Measurements from ENCODE around the gene CPEB2.
A peak's percentile ranks its signal among the peaks of the same experiment; 100 is the strongest.

CPEB2 gene

GRCh38 chr4:15011166-15011565, 8.9 kb downstream of the CPEB2 start:
- DNase-seq = no peak

GRCh38 chr4:15012017-15012788, 9.9 kb downstream of the CPEB2 start:
- no peak for DNase-seq

GRCh38 chr4:15013585-15013984, 11.3 kb downstream of the CPEB2 start:
- no peak for DNase-seq

DNA sequence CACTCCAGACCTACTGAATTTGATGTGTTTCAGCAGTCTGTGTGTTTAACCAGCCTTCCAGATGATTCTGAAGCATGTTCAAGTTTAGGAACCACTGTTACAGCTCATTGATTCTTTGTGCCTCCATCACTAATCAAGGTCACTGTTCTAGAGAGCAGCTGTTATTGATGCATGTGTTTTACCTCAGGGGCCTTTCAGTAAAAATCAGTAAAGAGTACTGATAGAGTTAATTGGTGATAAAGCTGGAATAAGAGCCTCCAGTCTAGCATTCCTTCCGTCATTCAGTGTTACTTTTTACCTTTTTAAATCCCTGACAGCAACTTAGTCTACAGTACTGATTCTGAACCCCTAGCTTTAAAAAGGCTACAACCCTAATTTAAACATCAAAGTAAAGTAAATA, 12.9 kb downstream of the CPEB2 start:
- DNase-seq = no peak

- DNase-seq = no peak
Measured at GRCh38 chr4:15018361-15018760, 16.1 kb downstream of the CPEB2 start.

- DNase-seq = no peak
Measured at GRCh38 chr4:15020502-15021286, 18.4 kb downstream of the CPEB2 start.

- DNase-seq = no peak
Measured at GRCh38 chr4:15021311-15021710, 19.0 kb downstream of the CPEB2 start.

GRCh38 chr4:15021946-15022345, 19.7 kb downstream of the CPEB2 start:
- DNase-seq = no peak

DNA sequence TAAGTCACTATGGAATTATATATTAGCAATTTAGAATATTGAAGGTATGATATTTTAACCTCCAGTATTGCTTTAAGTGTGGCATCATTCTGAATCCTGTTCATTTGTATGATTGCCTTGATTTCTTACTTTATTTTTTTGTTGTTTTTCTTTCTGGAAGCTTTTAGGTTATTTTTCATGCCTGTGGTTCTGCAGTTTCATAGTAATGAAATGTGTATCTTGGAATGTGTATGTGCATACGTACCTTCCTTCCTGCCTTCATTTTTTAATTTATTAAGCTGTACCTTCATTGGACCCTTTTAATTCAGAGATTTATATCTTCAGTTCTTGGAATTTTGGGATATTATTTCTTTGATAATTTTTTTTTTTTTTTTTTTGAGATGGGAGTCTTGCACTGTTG, 22.1 kb downstream of the CPEB2 start:
- DNase-seq = no peak

DNA sequence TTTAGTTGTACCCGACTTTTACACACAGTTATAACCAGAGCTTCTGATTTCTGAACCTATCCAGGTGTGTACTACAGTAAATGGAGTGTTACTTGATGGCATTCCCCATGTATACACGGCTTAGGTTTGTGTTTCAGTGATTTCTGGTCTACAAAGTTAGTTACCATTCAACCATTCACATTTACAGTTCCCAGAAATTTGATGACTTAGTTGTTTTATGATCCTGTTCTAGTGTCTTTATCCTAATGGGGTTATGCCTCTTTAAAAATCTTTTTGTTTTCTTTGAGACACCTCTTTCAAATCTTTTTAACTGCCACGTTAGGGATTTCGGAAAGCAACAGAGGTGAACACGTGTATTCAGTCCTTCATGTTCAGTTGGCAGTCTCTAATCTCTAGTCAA, 23.4 kb downstream of the CPEB2 start:
- no peak for DNase-seq

- no peak for DNase-seq
Measured at GRCh38 chr4:15027921-15028435, 25.7 kb downstream of the CPEB2 start.

DNA sequence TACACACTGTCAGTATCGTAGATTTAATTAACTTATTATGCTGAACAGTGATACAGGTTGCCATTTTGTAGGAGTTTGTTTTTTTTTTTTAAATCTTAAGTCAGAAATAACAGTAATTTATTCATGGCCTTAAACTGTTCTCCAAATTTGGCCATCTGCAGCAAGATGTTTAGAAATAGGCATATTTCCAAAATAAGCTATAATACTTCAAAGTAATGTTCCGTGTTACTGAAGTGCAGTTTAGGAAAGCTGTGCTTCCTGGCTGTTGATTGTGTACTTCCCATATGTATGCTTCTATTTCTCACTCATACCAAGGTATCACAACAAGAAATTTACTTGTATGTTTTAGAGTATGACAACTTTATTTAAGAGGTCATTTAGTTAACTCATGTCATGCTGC, 28.9 kb downstream of the CPEB2 start:
- no peak for DNase-seq

GRCh38 chr4:15031993-15032675, 29.9 kb downstream of the CPEB2 start:
- DNase-seq = no peak

- no peak for DNase-seq
Measured at GRCh38 chr4:15034071-15034764, 31.9 kb downstream of the CPEB2 start.

DNA sequence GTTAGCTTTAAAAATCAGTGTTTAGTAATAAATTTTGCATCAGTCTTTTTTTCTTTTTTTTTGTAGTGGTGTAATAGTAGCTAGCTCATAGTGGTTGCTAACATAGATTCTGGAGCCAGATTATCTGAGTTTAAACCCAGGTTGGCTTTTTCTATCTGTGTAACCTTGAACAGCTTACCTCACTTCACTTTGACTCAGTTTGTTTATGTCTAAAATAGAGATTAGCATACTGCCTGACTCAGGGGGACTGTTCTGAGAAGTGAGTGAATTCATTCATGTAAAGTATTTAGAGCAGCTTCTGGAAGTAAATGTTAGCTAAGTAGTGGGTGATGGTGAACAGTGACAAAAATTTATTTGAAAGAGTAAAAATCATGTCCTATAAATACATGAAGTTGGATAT, 32.9 kb downstream of the CPEB2 start:
- no peak for DNase-seq

DNA sequence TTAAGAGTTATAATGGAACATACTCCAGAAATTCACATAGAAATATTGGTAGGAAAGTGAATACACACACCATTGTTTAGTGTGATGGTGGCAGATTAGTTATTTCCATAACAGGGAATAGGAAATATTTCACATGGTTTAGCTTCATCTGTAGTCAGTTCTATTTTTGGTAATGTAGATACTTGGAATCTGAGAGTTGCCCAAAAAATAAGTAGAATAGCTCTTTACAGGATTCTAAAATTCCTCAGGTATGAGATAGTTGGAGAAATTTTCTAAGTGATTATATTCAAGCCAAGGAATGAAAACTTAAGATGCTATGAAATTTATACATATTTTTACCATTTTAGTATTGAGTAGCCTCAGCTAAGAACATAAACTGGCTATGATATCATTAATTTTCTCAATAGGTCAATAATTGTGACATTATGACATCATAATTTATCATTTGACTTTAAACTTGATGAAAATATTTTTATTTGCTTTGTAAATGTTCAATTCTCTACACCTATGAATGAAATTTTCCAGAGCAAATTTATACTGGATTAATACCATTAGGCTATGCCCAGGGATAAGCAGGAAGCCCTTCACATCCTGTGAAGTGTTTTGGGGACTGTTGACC, 35.8 kb downstream of the CPEB2 start:
- DNase-seq = no peak

GRCh38 chr4:15040916-15041463, 38.7 kb downstream of the CPEB2 start:
- DNase-seq = no peak

DNA sequence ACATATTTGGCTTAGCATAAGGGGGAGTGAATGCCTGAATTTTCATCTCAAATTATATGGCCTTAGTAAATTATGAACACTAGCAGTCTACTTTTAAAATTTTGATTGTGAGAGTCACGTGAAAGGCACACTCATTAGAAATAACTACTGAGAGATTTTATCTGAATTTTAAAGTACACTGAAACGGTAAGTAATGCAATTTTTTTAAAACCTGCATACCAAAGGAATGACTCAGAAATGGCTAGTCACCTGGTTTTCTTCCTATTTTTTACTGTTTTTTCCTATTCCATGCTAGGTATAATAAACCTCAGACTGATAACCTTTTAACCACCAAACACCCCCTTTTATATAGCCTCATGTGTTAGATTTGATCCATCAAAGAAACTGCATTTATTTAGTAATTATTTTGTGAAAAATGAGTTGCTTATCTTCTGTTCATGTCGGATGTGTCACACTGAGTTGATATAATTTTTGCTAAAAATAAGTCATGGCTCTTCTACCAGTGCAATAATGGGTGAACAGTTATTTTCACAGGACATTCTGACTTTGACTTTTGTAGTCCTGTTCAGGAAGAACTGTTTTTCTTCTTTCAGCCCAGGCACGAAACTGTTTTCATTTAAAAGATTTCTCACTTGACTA, 40.4 kb downstream of the CPEB2 start:
- no peak for DNase-seq

GRCh38 chr4:15043226-15043625, 40.9 kb downstream of the CPEB2 start:
- peak in 1 of 2 experiments; percentile 19 for DNase-seq

GRCh38 chr4:15043922-15044321, 41.6 kb downstream of the CPEB2 start:
- no peak for DNase-seq

DNA sequence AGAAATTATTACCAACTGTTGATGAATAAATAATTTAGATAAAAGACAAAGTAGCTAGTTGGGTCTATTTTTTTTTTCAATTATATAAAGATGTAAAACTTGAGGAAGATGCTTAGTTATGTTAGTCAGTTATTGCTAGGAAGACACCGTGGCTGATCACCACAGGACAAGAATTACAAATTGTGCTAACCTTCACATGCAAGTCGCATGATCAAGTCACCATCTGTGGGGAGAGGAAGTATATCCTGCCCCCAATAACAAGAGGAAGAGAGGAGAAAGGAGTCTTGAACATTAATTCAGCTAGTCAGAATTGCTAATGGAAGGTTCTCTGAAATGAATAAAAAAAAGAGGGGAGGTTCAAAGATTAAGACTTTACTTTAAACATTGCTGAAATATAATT, 52.3 kb downstream of the CPEB2 start:
- no peak for DNase-seq

DNA sequence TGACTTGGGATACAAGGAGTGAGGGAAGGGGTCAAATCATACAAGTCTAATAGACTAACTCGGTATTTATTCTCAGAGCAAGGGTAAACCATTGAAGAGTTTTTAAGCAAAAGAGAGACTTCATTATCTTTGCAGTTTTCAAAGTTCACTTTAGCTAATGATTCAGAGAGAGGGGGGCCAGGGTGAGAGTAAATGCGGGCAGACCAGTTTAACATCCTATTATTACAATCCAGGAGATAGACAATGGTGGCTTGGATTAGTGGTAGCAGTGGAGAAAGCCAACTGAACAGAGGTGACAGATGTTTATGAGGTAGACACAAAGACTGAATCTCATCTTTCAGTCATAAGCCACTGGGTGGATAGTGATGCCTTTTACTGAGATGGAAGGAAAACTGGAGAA, 57.9 kb downstream of the CPEB2 start:
- no peak for DNase-seq
